Ovary (tissue), 9 donors: ENCODE results near the gene PRKACG. TPM values are rescaled to one million over a fixed set of nuclear protein-coding genes. Genes with fewer than 3 reads are reported as not detected.
"Not testable (repeated sequence)": the region's sequence is repeated elsewhere in the genome, so short reads cannot be mapped to it uniquely, and the experiment has no call there.

Source experiments
- DNase-seq, 5 donors: peaks; one replicate each; pipeline ENCODE4 v3.0.0-alpha.2; 2019 to 2020
- H3K27ac ChIP-seq, 2 donors: fragments of 200-600 bp; one replicate each; pipeline versions ENCODE4 v1.5.1 to v1.8.0; 2019 to 2022
- H3K27me3 ChIP-seq: fragments of 200-600 bp; one replicate; pipeline ENCODE4 v1.8.0; 2022
- H3K36me3 ChIP-seq: fragments of 200-600 bp; sonication (generic); one replicate; pipeline ENCODE4 v1.5.1; 2019
- H3K4me1 ChIP-seq: one replicate; pipeline ENCODE4 v1.8.1; 2013; ENCODE audit warnings: mild to moderate bottlenecking, moderate library complexity; ENCODE audit not compliant: insufficient read depth
- H3K4me3 ChIP-seq: fragments of 200-600 bp; sonication (generic); one replicate; pipeline ENCODE4 v1.5.1; 2017
- H3K9me3 ChIP-seq, 2 donors: fragments of 200-600 bp in 1 of 2; sonication (generic) in 1 of 2; one replicate each; pipeline versions ENCODE4 v1.5.1 to v1.8.1; 2013 to 2019; ENCODE audit warnings: mild to moderate bottlenecking in 1 of 2, moderate library complexity in 1 of 2
- CTCF ChIP-seq, 3 donors: fragments of 450-650 bp in 2 of 3; fragments of 200-600 bp in 1 of 3; IDR thresholded peaks; one replicate each; pipeline versions ENCODE4 v1.5.1 to v1.8.0; 2016 to 2022; ENCODE audit warnings: antibody characterized with exemption in 3 of 3, mild to moderate bottlenecking in 1 of 3
- EP300 ChIP-seq: sonication (generic); formaldehyde crosslinking; IDR thresholded peaks from one replicate; pipeline ENCODE4 v1.6.1; 2017; ENCODE audit warnings: antibody characterized with exemption
- POLR2A ChIP-seq: fragments of 450-650 bp; IDR thresholded peaks from one replicate; pipeline ENCODE4 v1.6.1; 2017; ENCODE audit warnings: antibody characterized with exemption, mild to moderate bottlenecking, moderate library complexity
- WGBS, 3 donors: extraction: QIAGEN DNeasy Blood & Tissue Kit in 1 of 3; methylation state at CpG; one replicate each; pipeline versions ENCODE4 v1.1.5 to v1.1.7; 2013 to 2017; 5-methylcytosine and 5-hydroxymethylcytosine counted together
- intact Hi-C, 4 donors: fragments of 100-400 bp; cut with DNase I; formaldehyde crosslinking; loops; one replicate each; pipeline versions ENCODE4 v1.11.0 to v1.15.1; 2022 to 2023
- polyA plus RNA-seq, 2 donors: library from polyadenylated mRNA; stranded (reverse); fragments of 200-250 nt in 1 of 2; fragments of 350-450 nt in 1 of 2; fragmentation: Illumina TruSeq in 1 of 2; extraction: RNeasy Lipid Tissue Mini Kit (QIAGEN cat#74804) in 1 of 2; gene quantifications; one replicate each; pipeline ENCODE4 v1.2.3, GENCODE V29; 2013 to 2014
- total RNA-seq, 7 donors: library from RNA; depleted of rRNA in 2 of 7; stranded (reverse); fragments of >200 nt in 2 of 7; fragmentation: NEBNext Ultra II Directional in 3 of 7; extraction: Animal tissue kit (Norgen Biotek cat#: 25700) in 3 of 7; gene quantifications; one replicate each; pipeline versions ENCODE4 v1.1.0 to v1.2.4, GENCODE V29; 2016 to 2023
- donor health status: DM: no; HTN: no; CAD: no; lungs with moderate emphysema.
- donor health status: DM: no; HTN: no; CAD: no.
- donor health status: Bipolar disorder and iron deficiency.
- donor health status: DM: yes; HTN: yes; CAD: no.
- donor health status: DM: no; HTN: no; CAD: no.
- donor health status: DM: yes; HTN: yes; CAD: no.

The PRKACG gene
- total and polyA plus RNA-seq, 9 donors, result not detected

- no peaks in the 10 kb centered on the region for H3K27me3 ChIP-seq
- H3K4me1 ChIP-seq, result no peaks in the 10 kb centered on the region
- H3K4me3 ChIP-seq, result no peak overlapping the region
- no peak for TF ChIP-seq CTCF (IDR thresholded peaks at IDR 0.05)
- TF ChIP-seq EP300, result no peak
- no peak for TF ChIP-seq POLR2A
- no peaks in the 10 kb centered on the region for H3K9me3 ChIP-seq
- no peaks in the 10 kb centered on the region for H3K36me3 ChIP-seq
- no peak overlapping the region for H3K27ac ChIP-seq
- 76 to 81% (median 76%) methylated on average over 9 of the region's 9 CpGs for WGBS, 3 donors
- DNase-seq, result no peak
- intact Hi-C loops, result loop anchor here in 1 of 4 donors (10.0 kb wide), 1 partner anchor 407 kb away; no protein-coding TSS in a partner anchor
These were observed 22.5 kb downstream of the PRKACG start for GRCh38 chr9:68991457-68991856.

- WGBS, 3 donors, result 93 to 94% (median 94%) methylated on average over 7 of the region's 7 CpGs
- DNase-seq, result not testable (repeated sequence)
These were observed 27.0 kb downstream of the PRKACG start for GRCh38 chr9:68986949-68987348.

GRCh38 chr9:68983522-68984424 lies 30.1 kb downstream of the PRKACG start:
- no peak overlapping the region for H3K4me3 ChIP-seq
- WGBS, 3 donors, result 61 to 67% (median 63%) methylated on average over 3 of the region's 3 CpGs
- H3K9me3 ChIP-seq, result no peaks in the 10 kb centered on the region
- H3K27me3 ChIP-seq, result no peaks in the 10 kb centered on the region
- H3K27ac ChIP-seq, result no peak overlapping the region
- H3K36me3 ChIP-seq, result no peaks in the 10 kb centered on the region
- intact Hi-C loops, result no loop called here
- DNase-seq, result no peak
- TF ChIP-seq EP300 (no peak), CTCF (IDR thresholded peaks at IDR 0.05) (no peak), POLR2A (no peak)
- no peaks in the 10 kb centered on the region for H3K4me1 ChIP-seq

More at GRCh38 chr9:68986949-68987348, 27.0 kb downstream of the PRKACG start:
- H3K36me3 ChIP-seq, intact Hi-C loops, H3K4me1 ChIP-seq, H3K27me3 ChIP-seq, H3K27ac ChIP-seq, H3K9me3 ChIP-seq, H3K4me3 ChIP-seq: not testable (repeated sequence)

GRCh38 chr9:68983008-68983411 lies 30.9 kb downstream of the PRKACG start:
- intact Hi-C loops, result no loop called here
- TF ChIP-seq EP300 (no peak), CTCF (IDR thresholded peaks at IDR 0.05) (no peak), POLR2A (no peak)

GRCh38 chr9:68981789-68982188 lies 32.1 kb downstream of the PRKACG start:
- WGBS, 3 donors, result 15 to 19% (median 18%) methylated on average over 6 of the region's 6 CpGs
- no peaks in the 10 kb centered on the region for H3K27me3 ChIP-seq
- no peaks in the 10 kb centered on the region for H3K36me3 ChIP-seq
- H3K4me3 ChIP-seq, result no peak overlapping the region
- intact Hi-C loops, result no loop called here
- DNase-seq, result no peak
- H3K9me3 ChIP-seq, result no peaks in the 10 kb centered on the region
- H3K4me1 ChIP-seq, result no peaks in the 10 kb centered on the region
- no peak for TF ChIP-seq POLR2A
- TF ChIP-seq EP300, result no peak
- no peak for TF ChIP-seq CTCF (IDR thresholded peaks at IDR 0.05)
- H3K27ac ChIP-seq, result no peak overlapping the region

More at GRCh38 chr9:68983008-68983411, 30.9 kb downstream of the PRKACG start:
- no peaks in the 10 kb centered on the region for H3K27me3 ChIP-seq
- H3K4me1 ChIP-seq, result no peaks in the 10 kb centered on the region
- no peak for DNase-seq
- no peak overlapping the region for H3K4me3 ChIP-seq
- H3K36me3 ChIP-seq, result no peaks in the 10 kb centered on the region
- no peaks in the 10 kb centered on the region for H3K9me3 ChIP-seq
- no peak overlapping the region for H3K27ac ChIP-seq
